HCT116 (cell line): ENCODE results near the gene FAM13A.

ENCODE experiments used
- CBX3 ChIP-seq: IDR thresholded peaks from 2 replicates; pipeline ENCODE4 v1.6.1; 2012; ENCODE audit warnings: low read depth
- CTCF ChIP-seq, 3 experiments: fragments of 200-600 bp in 1 of 3; sonication (generic) in 1 of 3; IDR thresholded peaks in 2 of 3; conservative IDR thresholded peaks in 1 of 3; 2 replicates each; pipeline ENCODE4 v1.5.1; 2012 to 2017; ENCODE audit warnings: low read depth in 2 of 3, low read length in 2 of 3, antibody characterized with exemption in 1 of 3, borderline replicate concordance in 1 of 3, control low read depth in 1 of 3, mild to moderate bottlenecking in 1 of 3, mixed read lengths in 1 of 3, mixed run types in 1 of 3, moderate library complexity in 1 of 3; ENCODE audit not compliant: insufficient read depth in 1 of 3
- ELF1 ChIP-seq: IDR thresholded peaks from 2 replicates; pipeline ENCODE4 v1.6.1; 2012; ENCODE audit warnings: low read depth, borderline replicate concordance
- EZH2phosphoT487 ChIP-seq: fragments of 200-600 bp; IDR thresholded peaks from 2 replicates; pipeline ENCODE4 v1.6.1; 2018; ENCODE audit warnings: antibody characterized with exemption, borderline replicate concordance
- FOSL1 ChIP-seq: IDR thresholded peaks from 2 replicates; pipeline ENCODE4 v1.6.1; 2012; ENCODE audit warnings: low read depth
- POLR2A ChIP-seq: IDR thresholded peaks from 2 replicates; pipeline ENCODE4 v1.7.0; 2011; ENCODE audit warnings: borderline replicate concordance; ENCODE audit not compliant: insufficient read depth, insufficient read length; ENCODE audit errors: extremely low read depth
- POLR2AphosphoS5 ChIP-seq: IDR thresholded peaks from 2 replicates; pipeline ENCODE4 v1.6.1; 2011; ENCODE audit warnings: mild to moderate bottlenecking, low read depth, low read length, moderate library complexity
- SIN3A ChIP-seq: IDR thresholded peaks from 2 replicates; pipeline ENCODE4 v1.6.1; 2012; ENCODE audit warnings: low read depth
- SP1 ChIP-seq: IDR thresholded peaks from 2 replicates; pipeline ENCODE4 v1.6.1; 2012; ENCODE audit warnings: low read depth

- no peak for TF ChIP-seq EZH2phosphoT487
- TF ChIP-seq CTCF (IDR thresholded peaks at IDR 0.05 in 2 of 3, conservative IDR thresholded peaks at IDR 0.05 in 1 of 3; ENCODE audit: borderline replicate concordance in 1 of 3, insufficient read depth in 1 of 3, low read depth in 2 of 3, low read length in 2 of 3), result no peak
- TF ChIP-seq FOSL1, result no peak
- TF ChIP-seq CBX3, result no peak
- TF ChIP-seq SP1, result no peak
- TF ChIP-seq POLR2A, result no peak
- TF ChIP-seq POLR2AphosphoS5, result no peak
- TF ChIP-seq SIN3A, result no peak
- no peak for TF ChIP-seq ELF1
Measured at GRCh38 chr4:88729146-88729760, 327.7 kb downstream of the FAM13A start.
